ENCODE results near the gene KRTAP20-3.

DNA sequence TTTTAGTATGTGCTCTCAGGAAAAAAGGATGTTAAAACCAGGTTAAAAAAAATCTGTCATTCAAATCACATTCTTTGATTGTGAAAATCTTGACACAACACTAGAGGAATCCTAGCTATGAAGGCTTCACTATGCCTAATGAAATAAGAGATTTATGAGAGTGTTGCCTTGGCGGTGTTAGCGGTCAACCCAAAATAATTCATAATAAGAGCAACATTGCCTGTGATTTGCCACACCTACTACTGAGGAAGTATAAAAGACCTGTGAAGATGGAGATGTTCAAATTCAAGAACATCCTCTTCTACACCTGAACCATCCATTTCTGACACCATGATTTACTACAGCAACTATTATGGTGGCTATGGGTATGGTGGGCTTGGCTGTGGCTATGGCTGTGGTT is 26.5 kb upstream of the KRTAP20-3 start, which contains the start of gene KRTAP20-1:
- TF ChIP-seq SRF (IDR thresholded peaks at IDR 0.05; ENCODE audit: low read depth) (no peak), CEBPB (IDR thresholded peaks at IDR 0.05; ENCODE audit: low read depth) (no peak), CBX3 (IDR thresholded peaks at IDR 0.05; ENCODE audit: low read depth) (no peak), POLR2A (IDR thresholded peaks at IDR 0.05; ENCODE audit: borderline replicate concordance, extremely low read depth, insufficient read depth, insufficient read length) (no peak), EZH2phosphoT487 (IDR thresholded peaks at IDR 0.05; ENCODE audit: borderline replicate concordance) (no peak), POLR2AphosphoS5 (IDR thresholded peaks at IDR 0.05; ENCODE audit: low read depth, low read length) (no peak), CTCF (IDR thresholded peaks at IDR 0.05 in 2 of 3, conservative IDR thresholded peaks at IDR 0.05 in 1 of 3; ENCODE audit: borderline replicate concordance in 1 of 3, insufficient read depth in 1 of 3, low read depth in 2 of 3, low read length in 2 of 3) (no peak), EGR1 (IDR thresholded peaks at IDR 0.05; ENCODE audit: low read depth) (no peak)
- TF ChIP-seq, protein P1, sequence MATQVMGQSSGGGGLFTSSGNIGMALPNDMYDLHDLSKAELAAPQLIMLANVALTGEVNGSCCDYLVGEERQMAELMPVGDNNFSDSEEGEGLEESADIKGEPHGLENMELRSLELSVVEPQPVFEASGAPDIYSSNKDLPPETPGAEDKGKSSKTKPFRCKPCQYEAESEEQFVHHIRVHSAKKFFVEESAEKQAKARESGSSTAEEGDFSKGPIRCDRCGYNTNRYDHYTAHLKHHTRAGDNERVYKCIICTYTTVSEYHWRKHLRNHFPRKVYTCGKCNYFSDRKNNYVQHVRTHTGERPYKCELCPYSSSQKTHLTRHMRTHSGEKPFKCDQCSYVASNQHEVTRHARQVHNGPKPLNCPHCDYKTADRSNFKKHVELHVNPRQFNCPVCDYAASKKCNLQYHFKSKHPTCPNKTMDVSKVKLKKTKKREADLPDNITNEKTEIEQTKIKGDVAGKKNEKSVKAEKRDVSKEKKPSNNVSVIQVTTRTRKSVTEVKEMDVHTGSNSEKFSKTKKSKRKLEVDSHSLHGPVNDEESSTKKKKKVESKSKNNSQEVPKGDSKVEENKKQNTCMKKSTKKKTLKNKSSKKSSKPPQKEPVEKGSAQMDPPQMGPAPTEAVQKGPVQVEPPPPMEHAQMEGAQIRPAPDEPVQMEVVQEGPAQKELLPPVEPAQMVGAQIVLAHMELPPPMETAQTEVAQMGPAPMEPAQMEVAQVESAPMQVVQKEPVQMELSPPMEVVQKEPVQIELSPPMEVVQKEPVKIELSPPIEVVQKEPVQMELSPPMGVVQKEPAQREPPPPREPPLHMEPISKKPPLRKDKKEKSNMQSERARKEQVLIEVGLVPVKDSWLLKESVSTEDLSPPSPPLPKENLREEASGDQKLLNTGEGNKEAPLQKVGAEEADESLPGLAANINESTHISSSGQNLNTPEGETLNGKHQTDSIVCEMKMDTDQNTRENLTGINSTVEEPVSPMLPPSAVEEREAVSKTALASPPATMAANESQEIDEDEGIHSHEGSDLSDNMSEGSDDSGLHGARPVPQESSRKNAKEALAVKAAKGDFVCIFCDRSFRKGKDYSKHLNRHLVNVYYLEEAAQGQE (IDR thresholded peaks at IDR 0.05; ENCODE audit: low read depth) = no peak

Data from HCT116 (cell line).